ENCODE measurements around the gene SCMH1.

Gene SCMH1

GRCh38 chr1:41017141-41018017 lies 224.7 kb downstream of the SCMH1 start:
- Histone ChIP-seq H2BK120ac (ENCODE audit: low read depth, low read length) (no peak overlapping the region), H3K4me3 (ENCODE audit: low read length) (no peak overlapping the region), H3K27me3 (ENCODE audit: insufficient read depth, low read length, poor library complexity) (no peaks in the 10 kb centered on the region), H3K9ac (ENCODE audit: low read length) (no peak overlapping the region), H4K5ac (ENCODE audit: low read length) (no peak overlapping the region), H2BK5ac (ENCODE audit: low read length) (no peak overlapping the region), H3K4ac (ENCODE audit: low read depth, low read length) (no peak overlapping the region), H3K18ac (ENCODE audit: low read length) (no peak overlapping the region), H3K4me1 (ENCODE audit: control insufficient read depth, low read depth, low read length) (no peaks in the 10 kb centered on the region), H4K8ac (ENCODE audit: low read depth, low read length) (no peak overlapping the region), H3K4me2 (ENCODE audit: low read length) (no peak overlapping the region), H3K36me3 (ENCODE audit: control insufficient read depth, insufficient read depth, low read length) (peaks cover 6% of the 10 kb centered on the region), H3K27ac (ENCODE audit: low read depth, low read length) (no peak overlapping the region), H3K79me2 (ENCODE audit: control insufficient read depth, insufficient read depth, low read length) (no peaks in the 10 kb centered on the region), H3K79me1 (ENCODE audit: low read length) (no peaks in the 10 kb centered on the region), H2AK5ac (ENCODE audit: low read length) (no peak overlapping the region), H2BK15ac (replicated peaks; ENCODE audit: low read depth) (no peak overlapping the region), H3K23ac (ENCODE audit: low read length) (no peak overlapping the region), H3K56ac (ENCODE audit: low read length) (no peak overlapping the region)
- no peak for DNase-seq
- no CpG with 5 or more reads among the region's 44 CpGs for WGBS (ENCODE audit: extremely low coverage, insufficient coverage, low lambda C conversion rate)

- no CpG with 5 or more reads among the region's 13 CpGs for WGBS (ENCODE audit: extremely low coverage, insufficient coverage, low lambda C conversion rate)
- Histone ChIP-seq H3K4ac (ENCODE audit: low read depth, low read length) (no peak overlapping the region), H2BK5ac (ENCODE audit: low read length) (no peak overlapping the region), H3K56ac (ENCODE audit: low read length) (no peak overlapping the region), H3K27ac (ENCODE audit: low read depth, low read length) (no peak overlapping the region), H3K4me3 (ENCODE audit: low read length) (no peak overlapping the region), H3K18ac (ENCODE audit: low read length) (no peak overlapping the region), H3K79me2 (ENCODE audit: control insufficient read depth, insufficient read depth, low read length) (no peaks in the 10 kb centered on the region), H3K4me1 (ENCODE audit: control insufficient read depth, low read depth, low read length) (no peaks in the 10 kb centered on the region), H2AK5ac (ENCODE audit: low read length) (no peak overlapping the region), H2BK120ac (ENCODE audit: low read depth, low read length) (no peak overlapping the region), H3K9ac (ENCODE audit: low read length) (no peak overlapping the region), H3K4me2 (ENCODE audit: low read length) (no peak overlapping the region), H3K27me3 (ENCODE audit: insufficient read depth, low read length, poor library complexity) (no peaks in the 10 kb centered on the region), H2BK15ac (replicated peaks; ENCODE audit: low read depth) (no peak overlapping the region), H3K23ac (ENCODE audit: low read length) (no peak overlapping the region), H3K79me1 (ENCODE audit: low read length) (no peaks in the 10 kb centered on the region), H4K5ac (ENCODE audit: low read length) (no peak overlapping the region), H4K8ac (ENCODE audit: low read depth, low read length) (no peak overlapping the region), H3K36me3 (ENCODE audit: control insufficient read depth, insufficient read depth, low read length) (peaks cover 13% of the 10 kb centered on the region)
- DNase-seq, result no peak
These were observed 226.1 kb downstream of the SCMH1 start for GRCh38 chr1:41015897-41016470.

GRCh38 chr1:41015281-41015896 lies 226.7 kb downstream of the SCMH1 start:
- no peak for DNase-seq

GRCh38 chr1:41014871-41015270 lies 227.2 kb downstream of the SCMH1 start:
- no peak overlapping the region for H2BK15ac ChIP-seq (replicated peaks; ENCODE audit: low read depth)
- no peak overlapping the region for H4K5ac ChIP-seq (ENCODE audit: low read length)
- no peak overlapping the region for H3K23ac ChIP-seq (ENCODE audit: low read length)
- H3K27me3 ChIP-seq (ENCODE audit: insufficient read depth, low read length, poor library complexity), result no peaks in the 10 kb centered on the region
- no peak overlapping the region for H3K9ac ChIP-seq (ENCODE audit: low read length)
- no peak overlapping the region for H2BK120ac ChIP-seq (ENCODE audit: low read depth, low read length)
- H3K36me3 ChIP-seq (ENCODE audit: control insufficient read depth, insufficient read depth, low read length), result peaks cover 17% of the 10 kb centered on the region
- no peaks in the 10 kb centered on the region for H3K4me1 ChIP-seq (ENCODE audit: control insufficient read depth, low read depth, low read length)
- H2BK5ac ChIP-seq (ENCODE audit: low read length), result no peak overlapping the region
- H2AK5ac ChIP-seq (ENCODE audit: low read length), result no peak overlapping the region
- no peaks in the 10 kb centered on the region for H3K79me1 ChIP-seq (ENCODE audit: low read length)
- no peak overlapping the region for H3K4ac ChIP-seq (ENCODE audit: low read depth, low read length)
- H3K4me2 ChIP-seq (ENCODE audit: low read length), result no peak overlapping the region
- no CpG with 5 or more reads among the region's 8 CpGs for WGBS (ENCODE audit: extremely low coverage, insufficient coverage, low lambda C conversion rate)
- H4K8ac ChIP-seq (ENCODE audit: low read depth, low read length), result no peak overlapping the region
- H3K56ac ChIP-seq (ENCODE audit: low read length), result no peak overlapping the region
- no peak overlapping the region for H3K18ac ChIP-seq (ENCODE audit: low read length)
- H3K79me2 ChIP-seq (ENCODE audit: control insufficient read depth, insufficient read depth, low read length), result no peaks in the 10 kb centered on the region
- DNase-seq, result no peak
- no peak overlapping the region for H3K4me3 ChIP-seq (ENCODE audit: low read length)
- no peak overlapping the region for H3K27ac ChIP-seq (ENCODE audit: low read depth, low read length)

More at GRCh38 chr1:41015281-41015896, 226.7 kb downstream of the SCMH1 start:
- Histone ChIP-seq H3K56ac (ENCODE audit: low read length) (no peak overlapping the region), H3K27ac (ENCODE audit: low read depth, low read length) (no peak overlapping the region), H3K9ac (ENCODE audit: low read length) (no peak overlapping the region), H4K5ac (ENCODE audit: low read length) (no peak overlapping the region), H3K27me3 (ENCODE audit: insufficient read depth, low read length, poor library complexity) (no peaks in the 10 kb centered on the region), H2BK120ac (ENCODE audit: low read depth, low read length) (no peak overlapping the region), H2AK5ac (ENCODE audit: low read length) (no peak overlapping the region), H2BK15ac (replicated peaks; ENCODE audit: low read depth) (no peak overlapping the region), H2BK5ac (ENCODE audit: low read length) (no peak overlapping the region), H3K4ac (ENCODE audit: low read depth, low read length) (no peak overlapping the region), H3K4me3 (ENCODE audit: low read length) (no peak overlapping the region), H3K18ac (ENCODE audit: low read length) (no peak overlapping the region), H3K79me1 (ENCODE audit: low read length) (no peaks in the 10 kb centered on the region), H3K4me1 (ENCODE audit: control insufficient read depth, low read depth, low read length) (no peaks in the 10 kb centered on the region), H3K4me2 (ENCODE audit: low read length) (no peak overlapping the region), H3K36me3 (ENCODE audit: control insufficient read depth, insufficient read depth, low read length) (peaks cover 16% of the 10 kb centered on the region), H4K8ac (ENCODE audit: low read depth, low read length) (no peak overlapping the region), H3K79me2 (ENCODE audit: control insufficient read depth, insufficient read depth, low read length) (no peaks in the 10 kb centered on the region), H3K23ac (ENCODE audit: low read length) (no peak overlapping the region)
- WGBS (ENCODE audit: extremely low coverage, insufficient coverage, low lambda C conversion rate), result no CpG with 5 or more reads among the region's 5 CpGs

- H3K79me2 ChIP-seq (ENCODE audit: control insufficient read depth, insufficient read depth, low read length), result no peaks in the 10 kb centered on the region
- no peak overlapping the region for H4K8ac ChIP-seq (ENCODE audit: low read depth, low read length)
- no peak for DNase-seq
- H2BK120ac ChIP-seq (ENCODE audit: low read depth, low read length), result no peak overlapping the region
- H3K4ac ChIP-seq (ENCODE audit: low read depth, low read length), result no peak overlapping the region
- H3K4me2 ChIP-seq (ENCODE audit: low read length), result no peak overlapping the region
- no peak overlapping the region for H2AK5ac ChIP-seq (ENCODE audit: low read length)
- no peaks in the 10 kb centered on the region for H3K27me3 ChIP-seq (ENCODE audit: insufficient read depth, low read length, poor library complexity)
- no CpG with 5 or more reads among the region's 7 CpGs for WGBS (ENCODE audit: extremely low coverage, insufficient coverage, low lambda C conversion rate)
- no peaks in the 10 kb centered on the region for H3K79me1 ChIP-seq (ENCODE audit: low read length)
- no peak overlapping the region for H3K56ac ChIP-seq (ENCODE audit: low read length)
- H2BK5ac ChIP-seq (ENCODE audit: low read length), result no peak overlapping the region
- H3K4me3 ChIP-seq (ENCODE audit: low read length), result no peak overlapping the region
- H3K27ac ChIP-seq (ENCODE audit: low read depth, low read length), result no peak overlapping the region
- H3K9ac ChIP-seq (ENCODE audit: low read length), result no peak overlapping the region
- H3K23ac ChIP-seq (ENCODE audit: low read length), result no peak overlapping the region
- peaks cover 21% of the 10 kb centered on the region for H3K36me3 ChIP-seq (ENCODE audit: control insufficient read depth, insufficient read depth, low read length)
- H3K4me1 ChIP-seq (ENCODE audit: control insufficient read depth, low read depth, low read length), result no peaks in the 10 kb centered on the region
- no peak overlapping the region for H4K5ac ChIP-seq (ENCODE audit: low read length)
- no peak overlapping the region for H2BK15ac ChIP-seq (replicated peaks; ENCODE audit: low read depth)
- no peak overlapping the region for H3K18ac ChIP-seq (ENCODE audit: low read length)
These were observed 228.3 kb downstream of the SCMH1 start for GRCh38 chr1:41013796-41014195.

Data from mesendoderm (in vitro differentiated cells).